Mesendoderm (in vitro differentiated cells): ENCODE data around the gene HSD11B2.

ENCODE experiments used
- DNase-seq: peaks from one replicate; pipeline ENCODE4 v3.0.0; 2013
- H2AK5ac ChIP-seq: 2 replicates; pipeline ENCODE4 v1.6.1; 2013; ENCODE audit warnings: low read length, inconsistent platforms
- H2BK120ac ChIP-seq: 2 replicates; pipeline ENCODE4 v1.6.1; 2013; ENCODE audit warnings: low read depth, mild to moderate bottlenecking, low read length, moderate library complexity, mixed read lengths
- H2BK15ac ChIP-seq: replicated peaks from 2 replicates; pipeline ENCODE4 v1.6.1; 2013; ENCODE audit warnings: low read depth, mild to moderate bottlenecking, moderate library complexity
- H2BK5ac ChIP-seq: 2 replicates; pipeline ENCODE4 v1.6.1; 2013; ENCODE audit warnings: low read length, inconsistent platforms
- H3K18ac ChIP-seq: 2 replicates; pipeline ENCODE4 v1.6.1; 2013; ENCODE audit warnings: mild to moderate bottlenecking, low read length, mixed read lengths
- H3K23ac ChIP-seq: one replicate; pipeline ENCODE4 v1.6.1; 2013; ENCODE audit warnings: low read length
- H3K27ac ChIP-seq: 2 replicates; pipeline ENCODE4 v1.5.1; 2013; ENCODE audit warnings: low read depth, mild to moderate bottlenecking, inconsistent platforms, low read length, moderate library complexity
- H3K27me3 ChIP-seq: 2 replicates; pipeline ENCODE4 v1.6.1; 2013; ENCODE audit warnings: low read length, control low read depth, mild to moderate bottlenecking, inconsistent platforms; ENCODE audit not compliant: insufficient read depth, poor library complexity
- H3K36me3 ChIP-seq: 2 replicates; pipeline ENCODE4 v1.6.1; 2013; ENCODE audit warnings: low read length, inconsistent platforms; ENCODE audit not compliant: control insufficient read depth, insufficient read depth
- H3K4ac ChIP-seq: one replicate; pipeline ENCODE4 v1.6.1; 2013; ENCODE audit warnings: low read depth, mild to moderate bottlenecking, low read length, moderate library complexity
- H3K4me1 ChIP-seq: 2 replicates; pipeline ENCODE4 v1.6.1; 2013; ENCODE audit warnings: low read depth, low read length, inconsistent platforms; ENCODE audit not compliant: control insufficient read depth
- H3K4me2 ChIP-seq: 2 replicates; pipeline ENCODE4 v1.6.1; 2013; ENCODE audit warnings: low read length
- H3K4me3 ChIP-seq: 2 replicates; pipeline ENCODE4 v1.5.1; 2013; ENCODE audit warnings: mild to moderate bottlenecking, low read length
- H3K56ac ChIP-seq: one replicate; pipeline ENCODE4 v1.6.1; 2013; ENCODE audit warnings: low read length
- H3K79me1 ChIP-seq: 2 replicates; pipeline ENCODE4 v1.6.1; 2013; ENCODE audit warnings: low read length, inconsistent platforms
- H3K79me2 ChIP-seq: 2 replicates; pipeline ENCODE4 v1.6.1; 2013; ENCODE audit warnings: mild to moderate bottlenecking, low read length; ENCODE audit not compliant: control insufficient read depth, insufficient read depth
- H3K9ac ChIP-seq: 2 replicates; pipeline ENCODE4 v1.6.1; 2013; ENCODE audit warnings: low read length, inconsistent platforms
- H4K5ac ChIP-seq: one replicate; pipeline ENCODE4 v1.6.1; 2013; ENCODE audit warnings: low read length
- H4K8ac ChIP-seq: one replicate; pipeline ENCODE4 v1.6.1; 2013; ENCODE audit warnings: low read depth, mild to moderate bottlenecking, control low read depth, low read length, moderate library complexity
- WGBS: extraction: QIAGEN DNeasy Blood & Tissue Kit; methylation state at CpG from one replicate; pipeline ENCODE4 v1.1.7; 2013; ENCODE audit warnings: low lambda C conversion rate, missing lambda C conversion rate; ENCODE audit not compliant: insufficient coverage; ENCODE audit errors: extremely low coverage; 5-methylcytosine and 5-hydroxymethylcytosine counted together

HSD11B2 gene

DNA sequence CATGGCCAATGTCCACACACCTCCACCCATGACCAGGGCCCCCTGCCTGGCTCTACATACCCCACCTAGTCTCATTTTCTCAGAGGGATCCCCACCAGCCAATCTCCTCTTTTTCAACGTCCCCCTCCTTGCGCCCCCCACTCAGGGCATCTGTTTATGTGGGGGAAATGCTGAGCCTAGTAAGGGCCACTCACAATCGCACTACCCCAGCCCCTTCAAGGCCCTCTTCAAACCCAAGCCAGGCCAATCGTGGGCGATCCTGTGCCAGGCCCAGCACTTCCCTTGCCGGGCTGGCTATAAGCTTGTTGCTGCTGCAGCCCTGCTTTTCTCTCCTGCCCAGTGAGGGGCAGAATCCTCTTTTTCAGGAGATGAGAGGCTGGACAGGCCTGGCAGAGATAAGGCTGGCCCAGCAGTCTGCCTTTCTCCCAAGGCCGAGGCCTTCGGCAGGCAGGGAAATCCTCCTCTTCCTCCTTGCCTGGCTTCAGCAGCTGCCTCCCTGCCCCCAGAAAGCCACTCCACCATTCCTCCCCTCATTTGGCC is 16.1 kb downstream of the HSD11B2 start:
- Histone ChIP-seq H3K4me3 (no peak overlapping the region), H4K8ac (no peak overlapping the region), H2AK5ac (no peak overlapping the region), H3K36me3 (no peaks in the 10 kb centered on the region), H3K9ac (no peak overlapping the region), H4K5ac (no peak overlapping the region), H3K27ac (no peak overlapping the region), H2BK15ac (no peak overlapping the region), H3K23ac (no peak overlapping the region), H3K79me1 (no peaks in the 10 kb centered on the region), H3K79me2 (no peaks in the 10 kb centered on the region), H2BK5ac (no peak overlapping the region), H3K56ac (no peak overlapping the region), H3K4me1 (no peaks in the 10 kb centered on the region), H3K4ac (no peak overlapping the region), H3K18ac (no peak overlapping the region), H2BK120ac (no peak overlapping the region), H3K4me2 (no peak overlapping the region), H3K27me3 (no peaks in the 10 kb centered on the region)
- no peak for DNase-seq
- no CpG with 5 or more reads among the region's 8 CpGs for WGBS

DNA sequence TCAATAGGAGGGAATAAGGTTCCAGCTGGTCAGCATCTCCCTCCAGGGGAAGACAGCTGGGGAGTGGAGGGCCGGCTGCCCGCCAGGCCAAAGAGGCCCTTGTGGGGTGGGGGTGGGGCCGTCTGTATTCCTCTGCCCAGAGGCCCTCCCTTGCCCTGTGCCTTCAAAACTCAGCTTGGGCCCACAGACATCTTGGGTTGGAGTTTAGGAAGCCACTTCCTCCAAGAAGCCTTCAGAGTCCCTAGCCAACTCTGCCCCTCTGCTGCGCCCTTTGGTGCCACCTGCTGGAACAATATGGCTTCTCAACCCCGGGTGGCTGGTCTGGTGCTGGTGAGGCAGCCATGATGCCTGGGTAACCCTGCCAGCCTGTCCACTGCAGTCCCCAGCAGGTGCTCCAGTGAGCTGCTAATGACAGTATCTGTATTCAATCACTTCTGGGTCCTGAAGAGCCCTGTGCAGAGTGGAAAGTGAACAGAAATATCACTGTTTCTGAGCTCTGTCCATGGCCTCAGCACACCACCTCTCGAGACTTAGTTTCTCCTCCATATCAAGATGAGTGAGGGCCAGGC is 16.7 kb downstream of the HSD11B2 start:
- Histone ChIP-seq H2BK120ac (no peak overlapping the region), H3K9ac (no peak overlapping the region), H3K79me2 (no peaks in the 10 kb centered on the region), H4K8ac (no peak overlapping the region), H3K4me1 (no peaks in the 10 kb centered on the region), H3K4me2 (no peak overlapping the region), H3K4ac (no peak overlapping the region), H3K23ac (no peak overlapping the region), H2BK15ac (no peak overlapping the region), H3K79me1 (no peaks in the 10 kb centered on the region), H3K56ac (no peak overlapping the region), H2AK5ac (no peak overlapping the region), H3K36me3 (no peaks in the 10 kb centered on the region), H3K18ac (no peak overlapping the region), H4K5ac (no peak overlapping the region), H3K4me3 (no peak overlapping the region), H2BK5ac (no peak overlapping the region), H3K27me3 (no peaks in the 10 kb centered on the region), H3K27ac (no peak overlapping the region)
- WGBS: no CpG with 5 or more reads among the region's 6 CpGs
- no peak for DNase-seq

GRCh38 chr16:67448580-67448979 is 17.7 kb downstream of the HSD11B2 start:
- Histone ChIP-seq H2BK15ac (no peak overlapping the region), H3K79me2 (no peaks in the 10 kb centered on the region), H2BK5ac (no peak overlapping the region), H3K27me3 (no peaks in the 10 kb centered on the region), H3K79me1 (no peaks in the 10 kb centered on the region), H3K4me3 (no peak overlapping the region), H3K23ac (no peak overlapping the region), H2AK5ac (no peak overlapping the region), H3K27ac (no peak overlapping the region), H3K4me1 (no peaks in the 10 kb centered on the region), H2BK120ac (no peak overlapping the region), H3K18ac (no peak overlapping the region), H3K56ac (no peak overlapping the region), H3K36me3 (no peaks in the 10 kb centered on the region), H4K8ac (no peak overlapping the region), H3K4me2 (no peak overlapping the region), H4K5ac (no peak overlapping the region), H3K4ac (no peak overlapping the region), H3K9ac (no peak overlapping the region)
- no peak for DNase-seq
- WGBS: no CpG with 5 or more reads among the region's 5 CpGs

DNA sequence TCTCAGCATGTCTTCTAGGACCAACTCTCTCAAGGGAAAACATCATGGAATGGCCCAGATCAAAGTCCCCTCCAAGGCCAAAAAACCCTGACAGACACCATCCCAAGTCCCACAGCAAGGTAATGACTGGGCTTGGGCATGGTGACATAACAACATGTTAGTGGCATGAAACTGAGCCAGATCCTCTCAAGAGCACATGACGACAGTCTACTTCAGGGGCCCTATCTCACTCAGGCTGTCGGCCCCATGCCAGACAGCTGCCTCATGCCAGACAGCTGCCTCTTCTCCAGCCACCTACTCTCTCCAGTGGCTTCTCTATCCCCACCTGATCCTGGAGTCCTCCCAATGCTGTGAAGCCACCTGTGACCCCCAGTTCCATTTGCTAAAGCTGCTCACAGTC is 18.4 kb downstream of the HSD11B2 start:
- Histone ChIP-seq H3K79me1 (no peaks in the 10 kb centered on the region), H3K4me1 (no peaks in the 10 kb centered on the region), H3K36me3 (no peaks in the 10 kb centered on the region), H3K18ac (no peak overlapping the region), H3K27ac (no peak overlapping the region), H3K56ac (no peak overlapping the region), H3K4me2 (no peak overlapping the region), H2AK5ac (no peak overlapping the region), H3K4me3 (no peak overlapping the region), H3K27me3 (no peaks in the 10 kb centered on the region), H3K4ac (no peak overlapping the region), H3K9ac (no peak overlapping the region), H4K8ac (no peak overlapping the region), H2BK15ac (no peak overlapping the region), H3K79me2 (no peaks in the 10 kb centered on the region), H4K5ac (no peak overlapping the region), H2BK120ac (no peak overlapping the region), H3K23ac (no peak overlapping the region), H2BK5ac (no peak overlapping the region)
- DNase-seq: no peak
- no CpG with 5 or more reads among the region's 2 CpGs for WGBS

DNA sequence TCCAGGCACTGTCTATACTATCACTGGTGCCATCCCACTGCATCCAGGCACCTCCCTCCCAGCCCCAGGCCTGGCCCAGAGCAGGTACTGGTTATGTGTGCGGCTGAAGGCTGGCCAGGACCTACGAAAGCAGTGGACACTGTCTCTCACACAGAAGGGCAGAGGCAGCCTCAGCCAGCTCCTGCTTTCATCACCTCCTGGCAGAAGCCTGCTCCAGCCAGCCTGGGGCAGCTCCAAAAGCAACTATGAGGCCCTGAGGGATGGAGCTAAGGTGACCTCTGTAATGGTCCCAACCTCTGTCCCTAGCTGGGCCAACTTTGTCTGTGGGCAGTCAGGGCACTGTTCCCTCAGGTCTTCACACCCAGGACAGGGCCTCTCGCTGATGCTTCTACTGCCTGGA is 18.8 kb downstream of the HSD11B2 start:
- no CpG with 5 or more reads among the region's 3 CpGs for WGBS
- Histone ChIP-seq H2BK5ac (no peak overlapping the region), H4K5ac (no peak overlapping the region), H4K8ac (no peak overlapping the region), H3K4me3 (no peak overlapping the region), H3K56ac (no peak overlapping the region), H2BK15ac (no peak overlapping the region), H3K4me2 (no peak overlapping the region), H3K23ac (no peak overlapping the region), H3K79me1 (no peaks in the 10 kb centered on the region), H3K36me3 (no peaks in the 10 kb centered on the region), H3K79me2 (no peaks in the 10 kb centered on the region), H3K4ac (no peak overlapping the region), H2AK5ac (no peak overlapping the region), H3K9ac (no peak overlapping the region), H3K4me1 (no peaks in the 10 kb centered on the region), H3K27ac (no peak overlapping the region), H3K27me3 (no peaks in the 10 kb centered on the region), H3K18ac (no peak overlapping the region), H2BK120ac (no peak overlapping the region)
- no peak for DNase-seq

GRCh38 chr16:67451061-67451703 is 20.3 kb downstream of the HSD11B2 start:
- Histone ChIP-seq H3K23ac (no peak overlapping the region), H3K56ac (no peak overlapping the region), H3K4ac (no peak overlapping the region), H3K27ac (no peak overlapping the region), H4K8ac (no peak overlapping the region), H3K79me2 (no peaks in the 10 kb centered on the region), H3K79me1 (no peaks in the 10 kb centered on the region), H4K5ac (no peak overlapping the region), H3K18ac (no peak overlapping the region), H2BK5ac (no peak overlapping the region), H3K4me3 (no peak overlapping the region), H3K9ac (no peak overlapping the region), H2BK120ac (no peak overlapping the region), H3K27me3 (no peaks in the 10 kb centered on the region), H2BK15ac (no peak overlapping the region), H3K4me2 (no peak overlapping the region), H2AK5ac (no peak overlapping the region), H3K36me3 (no peaks in the 10 kb centered on the region), H3K4me1 (no peaks in the 10 kb centered on the region)
- no CpG with 5 or more reads among the region's 12 CpGs for WGBS
- no peak for DNase-seq
